HCEC 1CT (cell line): ENCODE measurements around the gene ONECUT2.
"Not testable (repeated sequence)": the region's sequence is repeated elsewhere in the genome, so short reads cannot be mapped to it uniquely, and the experiment has no call there.

Experiments
- DNase-seq: peaks from one replicate; pipeline ENCODE4 v3.0.0-alpha.2; 2017

The ONECUT2 gene

GRCh38 chr18:57447154-57447621 is 12.0 kb downstream of the ONECUT2 start:
- no peak for DNase-seq

GRCh38 chr18:57455576-57456129 is 20.5 kb downstream of the ONECUT2 start:
- DNase-seq = no peak

- no peak for DNase-seq
Measured at GRCh38 chr18:57461652-57462269, 26.6 kb downstream of the ONECUT2 start.

- no peak for DNase-seq
Measured at GRCh38 chr18:57466307-57466706, 31.1 kb downstream of the ONECUT2 start.

- no peak for DNase-seq
Measured at GRCh38 chr18:57466745-57467409, 31.7 kb downstream of the ONECUT2 start.

- DNase-seq = no peak
Measured at GRCh38 chr18:57469884-57470283, 34.7 kb downstream of the ONECUT2 start.

- DNase-seq = no peak
Measured at GRCh38 chr18:57475408-57475807, 40.2 kb downstream of the ONECUT2 start.

GRCh38 chr18:57475903-57476302 is 40.7 kb downstream of the ONECUT2 start:
- DNase-seq = no peak

- no peak for DNase-seq
Measured at GRCh38 chr18:57480733-57481132, 45.6 kb downstream of the ONECUT2 start.

- peak; percentile 56 for DNase-seq
Measured at GRCh38 chr18:57497372-57498294, 62.5 kb downstream of the ONECUT2 start.

GRCh38 chr18:57498682-57499256 is 63.6 kb downstream of the ONECUT2 start:
- no peak for DNase-seq

GRCh38 chr18:57502624-57503023 is 67.5 kb downstream of the ONECUT2 start:
- DNase-seq = no peak

GRCh38 chr18:57505231-57505630 is 70.1 kb downstream of the ONECUT2 start:
- no peak for DNase-seq

GRCh38 chr18:57516056-57516455 is 80.9 kb downstream of the ONECUT2 start:
- DNase-seq = no peak

- no peak for DNase-seq
Measured at GRCh38 chr18:57518533-57518932, 83.4 kb downstream of the ONECUT2 start.

GRCh38 chr18:57519668-57520424 is 84.7 kb downstream of the ONECUT2 start:
- no peak for DNase-seq

- not testable (repeated sequence) for DNase-seq
Measured at GRCh38 chr18:57522348-57522747, 87.2 kb downstream of the ONECUT2 start.

- no peak for DNase-seq
Measured at GRCh38 chr18:57523171-57523956, 88.2 kb downstream of the ONECUT2 start.

GRCh38 chr18:57527556-57528229 is 92.5 kb downstream of the ONECUT2 start:
- DNase-seq = no peak

GRCh38 chr18:57529151-57529550 is 94.0 kb downstream of the ONECUT2 start:
- DNase-seq = no peak
